CD4-positive, alpha-beta T cell treated with Interleukin-6 at 100 ng/mL for 8 hours (primary cell): Measurements from ENCODE around the gene NEIL3.
A peak's percentile ranks its signal among the peaks of the same experiment; 100 is the strongest.

Experiments
- DNase-seq: peaks from one replicate; pipeline ENCODE4 v3.0.0-alpha.2; 2020; ENCODE audit warnings: mixed read lengths, low spot score

NEIL3 gene, protein sequence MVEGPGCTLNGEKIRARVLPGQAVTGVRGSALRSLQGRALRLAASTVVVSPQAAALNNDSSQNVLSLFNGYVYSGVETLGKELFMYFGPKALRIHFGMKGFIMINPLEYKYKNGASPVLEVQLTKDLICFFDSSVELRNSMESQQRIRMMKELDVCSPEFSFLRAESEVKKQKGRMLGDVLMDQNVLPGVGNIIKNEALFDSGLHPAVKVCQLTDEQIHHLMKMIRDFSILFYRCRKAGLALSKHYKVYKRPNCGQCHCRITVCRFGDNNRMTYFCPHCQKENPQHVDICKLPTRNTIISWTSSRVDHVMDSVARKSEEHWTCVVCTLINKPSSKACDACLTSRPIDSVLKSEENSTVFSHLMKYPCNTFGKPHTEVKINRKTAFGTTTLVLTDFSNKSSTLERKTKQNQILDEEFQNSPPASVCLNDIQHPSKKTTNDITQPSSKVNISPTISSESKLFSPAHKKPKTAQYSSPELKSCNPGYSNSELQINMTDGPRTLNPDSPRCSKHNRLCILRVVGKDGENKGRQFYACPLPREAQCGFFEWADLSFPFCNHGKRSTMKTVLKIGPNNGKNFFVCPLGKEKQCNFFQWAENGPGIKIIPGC

DNA sequence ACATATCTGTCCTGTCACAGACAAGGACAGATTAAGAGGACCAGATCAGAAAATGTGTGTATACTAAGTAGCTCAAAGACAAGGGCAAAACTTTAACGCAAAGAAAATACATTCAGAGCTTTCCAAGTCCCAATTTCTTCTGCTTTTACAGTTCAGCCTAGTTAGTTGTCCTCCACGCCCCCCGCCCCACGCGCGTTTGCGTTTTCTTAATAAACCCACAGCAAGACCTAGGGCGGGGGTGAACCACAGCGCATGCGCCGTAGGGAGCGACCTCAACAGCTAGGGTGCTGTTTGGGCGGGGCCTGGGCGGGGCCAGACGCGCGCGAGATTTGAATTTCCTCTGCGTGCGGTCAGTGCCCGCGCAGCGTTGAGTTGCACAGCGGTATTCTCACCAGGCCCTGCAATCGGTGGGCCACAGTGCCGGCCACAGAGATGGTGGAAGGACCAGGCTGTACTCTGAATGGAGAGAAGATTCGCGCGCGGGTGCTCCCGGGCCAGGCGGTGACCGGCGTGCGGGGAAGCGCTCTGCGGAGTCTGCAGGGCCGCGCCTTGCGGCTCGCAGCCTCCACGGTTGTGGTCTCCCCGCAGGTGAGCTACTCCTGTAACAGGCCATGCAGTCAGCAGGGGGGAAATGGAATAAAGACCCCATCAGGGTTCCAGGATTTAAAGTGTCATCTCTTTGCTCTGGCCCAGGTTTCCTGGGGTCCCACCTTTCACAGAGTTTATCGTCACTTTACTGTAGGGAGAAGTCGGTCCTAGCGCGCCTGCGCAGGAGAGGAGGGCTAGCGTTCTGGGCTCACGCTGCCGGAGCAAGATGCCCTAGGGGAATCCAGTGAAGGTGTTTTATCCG is at the start of gene NEIL3:
NEIL3 (plus strand) TSS at position 353 of the 850 bp plus-strand sequence; CDS start at position 433, 80 bp downstream.
- DNase-seq = peak; percentile 94

DNA sequence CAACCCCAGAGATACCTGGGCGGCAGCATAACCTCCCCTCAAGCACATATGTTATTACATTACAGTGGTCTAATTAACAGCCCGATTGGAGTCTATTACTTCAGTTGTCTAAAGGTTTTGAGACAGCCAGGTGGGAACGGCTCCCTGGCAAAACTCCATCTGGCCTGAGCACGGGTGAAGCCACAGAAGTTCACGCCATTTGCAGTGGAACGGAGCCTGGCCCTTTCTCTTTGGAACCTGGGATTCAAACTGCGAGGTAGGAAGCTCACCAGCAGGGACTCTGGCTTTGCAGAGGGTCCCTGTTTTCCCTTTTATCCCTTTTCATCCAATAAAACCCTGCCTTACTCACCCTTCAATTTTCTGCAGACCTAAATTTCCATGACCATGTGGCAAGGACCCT is 45.9 kb upstream of the NEIL3 start:
- DNase-seq = no peak

DNA sequence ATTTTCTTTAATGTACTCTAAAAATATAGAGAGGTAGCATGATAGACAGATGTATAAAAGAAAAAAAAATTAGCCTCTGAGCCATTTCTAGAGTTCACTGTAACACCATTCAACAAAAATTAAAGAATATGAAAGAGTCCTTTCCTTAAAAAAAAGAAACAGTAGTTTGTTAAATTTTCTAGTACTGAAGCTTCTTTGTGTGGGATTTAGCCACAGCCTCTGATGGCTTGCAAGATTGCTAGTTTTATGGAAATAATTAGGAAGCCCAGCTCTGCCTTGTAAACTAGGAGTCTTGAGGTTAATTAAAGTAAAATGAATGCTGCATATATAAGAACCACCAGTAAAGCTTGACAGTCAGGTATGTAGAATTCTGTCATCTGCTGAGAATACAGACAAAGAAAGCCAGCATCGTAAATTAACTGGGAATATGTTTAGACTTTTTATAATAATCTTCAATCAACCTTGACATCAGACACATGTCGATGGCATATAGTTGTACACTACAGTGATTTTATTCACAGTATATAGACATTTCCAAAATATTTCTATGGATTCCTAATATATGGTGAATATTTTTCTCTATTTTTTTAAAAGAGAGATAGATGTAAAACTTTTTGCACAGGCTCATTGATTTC is 44.8 kb upstream of the NEIL3 start:
- DNase-seq = no peak

DNA sequence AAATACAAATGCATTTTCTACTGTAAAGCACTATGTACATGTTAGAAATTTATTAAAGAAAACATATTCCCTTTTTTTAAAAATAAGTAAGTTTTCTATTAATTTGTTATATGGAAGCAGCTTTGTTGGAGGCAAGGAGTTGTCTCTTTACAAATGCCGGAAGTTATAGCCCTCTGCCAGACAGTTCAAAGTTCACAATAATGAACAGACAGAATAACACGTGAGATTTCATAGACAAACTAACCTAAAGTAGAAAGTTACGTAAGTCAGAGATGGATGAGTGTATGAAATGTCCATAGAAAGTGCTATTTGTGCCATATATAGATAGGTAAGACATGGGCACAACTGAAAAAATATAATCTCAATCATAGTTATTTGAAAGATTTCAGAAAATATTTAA is 43.9 kb upstream of the NEIL3 start:
- DNase-seq = no peak

DNA sequence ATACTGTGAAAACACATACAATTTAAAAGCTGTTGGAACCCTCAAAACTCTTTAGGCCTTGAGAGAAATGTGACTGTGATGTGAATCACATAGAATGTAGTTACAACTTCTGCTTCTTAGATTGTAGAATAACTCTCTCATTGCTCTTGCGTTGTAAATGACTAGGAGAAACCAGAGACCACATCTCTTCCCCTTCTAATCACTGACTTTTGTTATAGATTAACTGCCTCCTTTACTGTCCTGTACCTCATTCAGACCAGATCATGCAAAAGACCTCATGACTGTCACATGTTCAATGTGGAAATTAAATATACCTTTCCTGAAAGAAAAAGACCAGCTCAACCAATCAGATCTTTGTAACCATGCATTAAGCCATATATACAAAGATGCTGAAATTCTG is 43.2 kb upstream of the NEIL3 start:
- DNase-seq = no peak

DNA sequence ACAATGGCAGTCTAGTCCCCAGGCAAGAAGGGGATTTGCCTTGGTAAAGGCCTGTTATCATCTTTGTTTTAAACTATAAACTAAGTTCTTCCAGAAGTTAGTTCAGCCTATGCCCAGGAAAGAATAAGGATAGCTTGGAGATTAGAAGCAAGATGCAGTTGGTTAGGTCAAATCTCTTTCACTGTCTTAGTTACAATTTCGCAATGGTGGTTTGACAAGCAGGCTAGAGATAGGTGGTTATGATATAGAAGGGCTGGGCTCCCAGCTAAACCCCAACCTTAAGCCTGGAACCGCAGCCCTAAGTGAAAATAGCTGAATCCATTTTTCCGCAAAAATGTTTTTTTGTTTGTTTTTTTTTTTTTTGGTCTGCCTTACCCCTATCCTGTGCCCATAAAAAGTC is 41.8 kb upstream of the NEIL3 start:
- no peak for DNase-seq

DNA sequence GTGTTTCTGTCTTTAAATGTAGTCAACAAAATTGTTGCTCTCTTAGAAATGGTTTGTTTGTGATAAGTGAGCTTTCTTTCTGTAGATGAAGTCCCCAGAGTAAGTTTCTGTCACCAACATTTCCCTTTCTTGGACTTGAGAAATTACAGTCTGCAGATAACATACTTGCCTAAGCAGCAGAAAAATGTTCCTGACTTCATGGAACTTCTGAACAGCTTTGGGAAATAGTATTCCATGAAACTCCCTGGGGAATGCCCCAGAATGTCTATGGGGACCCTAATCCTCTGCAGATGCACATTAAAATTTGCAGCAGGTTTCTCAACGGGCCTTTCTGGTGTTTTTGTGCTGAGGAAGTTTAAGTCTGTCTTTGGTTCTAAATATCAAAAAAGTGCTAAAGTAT is 38.6 kb upstream of the NEIL3 start:
- no peak for DNase-seq

DNA sequence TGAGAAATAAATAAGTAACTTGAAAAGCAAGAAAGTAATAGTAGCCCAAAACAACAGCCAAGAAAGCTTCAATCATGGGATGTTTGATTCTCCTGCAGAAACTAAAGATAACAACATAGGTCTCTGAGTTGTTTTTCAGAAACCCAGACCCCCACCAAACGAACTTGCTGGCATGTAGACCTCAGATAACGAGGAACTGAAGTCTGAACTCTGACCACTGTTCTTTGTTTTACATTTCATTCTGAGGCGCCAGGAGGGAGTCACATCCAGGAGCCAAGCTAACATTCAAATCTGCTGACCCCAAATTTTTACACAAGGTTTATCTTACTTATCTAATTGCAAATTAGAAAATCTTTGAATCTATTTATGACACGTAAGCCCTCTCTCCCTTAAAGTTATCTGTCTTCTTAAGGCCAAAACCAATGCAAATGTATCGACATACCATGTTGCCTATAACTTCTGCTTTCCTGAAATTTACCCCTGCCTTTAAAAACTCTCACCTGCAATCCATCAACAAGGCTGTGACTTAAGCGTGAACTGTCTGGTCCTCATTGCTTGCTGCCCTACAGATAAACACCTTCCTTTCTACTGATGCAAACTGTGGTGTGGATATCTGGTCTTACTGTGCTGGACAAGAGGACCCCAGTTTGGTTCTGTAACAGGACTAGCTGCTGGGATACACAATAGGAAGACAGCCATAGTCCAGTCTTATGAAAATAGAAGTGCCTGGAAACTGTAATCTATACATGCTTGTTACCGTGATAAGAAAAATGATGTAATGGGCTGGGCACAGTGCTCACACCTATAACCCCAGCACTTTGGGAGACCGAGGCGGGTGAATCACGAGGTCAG is 37.5 kb upstream of the NEIL3 start:
- no peak for DNase-seq

DNA sequence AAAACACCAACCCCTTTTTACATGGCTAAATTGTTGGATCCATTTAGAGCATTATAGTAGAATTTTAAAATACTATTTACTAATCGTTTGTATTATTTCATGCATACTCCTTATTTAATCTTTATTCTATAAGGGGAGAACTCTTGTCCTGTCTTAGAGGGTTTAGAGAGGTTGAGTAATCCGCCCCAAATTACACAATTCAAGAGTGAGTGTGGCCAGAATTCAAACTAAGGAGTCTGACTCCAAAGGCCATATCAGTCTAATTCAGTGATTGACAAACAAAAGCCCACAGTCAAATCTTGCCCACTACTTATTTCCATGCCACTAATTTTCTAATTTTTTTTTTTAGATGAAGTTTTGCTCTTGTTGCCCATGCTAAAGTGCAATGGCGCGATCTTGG is 33.7 kb upstream of the NEIL3 start:
- DNase-seq = no peak

DNA sequence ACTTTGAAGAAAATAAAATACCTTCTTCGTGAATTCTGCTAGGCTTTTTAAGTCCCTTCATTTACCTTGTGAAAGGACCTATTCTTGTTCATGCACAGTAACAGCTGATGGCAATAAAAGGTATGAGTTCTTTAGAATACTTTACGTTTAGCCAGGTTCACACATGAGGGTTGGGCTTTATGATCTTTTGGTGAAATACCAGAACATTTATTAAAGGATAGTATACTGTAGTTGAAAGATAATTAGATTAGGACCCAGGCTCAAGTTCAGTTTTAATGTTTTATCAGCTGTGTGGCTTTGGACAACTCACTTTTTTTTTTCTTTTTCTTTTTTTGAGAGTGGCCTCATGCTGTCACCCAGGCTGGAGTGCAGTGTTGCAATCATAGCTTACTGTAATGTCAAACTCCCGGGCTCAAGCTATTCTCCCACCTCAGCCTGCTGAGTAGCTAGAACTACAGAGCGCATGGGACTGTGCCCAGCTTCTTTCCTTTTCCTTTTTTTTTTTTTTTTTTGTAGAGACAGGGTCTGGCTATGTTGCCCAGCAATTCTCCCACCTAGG is 28.2 kb upstream of the NEIL3 start:
- DNase-seq = no peak

DNA sequence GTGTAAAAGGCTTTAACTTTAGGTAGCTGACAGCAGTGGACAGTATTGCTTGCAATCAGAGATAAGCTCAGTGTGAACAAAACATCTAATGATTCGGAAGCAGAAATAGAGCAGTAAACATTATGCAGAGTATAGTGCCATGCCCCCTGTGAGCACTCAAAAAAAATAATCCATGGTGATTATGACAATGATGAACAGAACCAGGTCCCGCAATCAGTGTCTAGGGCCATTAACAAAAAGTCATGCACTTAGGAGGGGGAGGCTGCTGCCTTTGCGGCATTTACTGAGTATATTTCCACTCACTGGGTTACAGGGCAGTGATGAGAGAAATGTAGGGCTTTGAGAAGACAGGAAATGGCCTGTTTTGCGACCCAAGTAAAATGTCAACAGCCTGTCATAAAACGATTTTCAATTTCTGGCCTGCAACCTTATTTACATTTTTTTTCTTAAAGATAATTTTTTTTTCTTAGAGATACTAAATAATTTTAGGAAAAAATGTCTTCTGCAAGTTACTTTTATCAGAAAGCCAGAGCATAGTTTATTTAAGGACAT is 27.3 kb upstream of the NEIL3 start:
- no peak for DNase-seq

DNA sequence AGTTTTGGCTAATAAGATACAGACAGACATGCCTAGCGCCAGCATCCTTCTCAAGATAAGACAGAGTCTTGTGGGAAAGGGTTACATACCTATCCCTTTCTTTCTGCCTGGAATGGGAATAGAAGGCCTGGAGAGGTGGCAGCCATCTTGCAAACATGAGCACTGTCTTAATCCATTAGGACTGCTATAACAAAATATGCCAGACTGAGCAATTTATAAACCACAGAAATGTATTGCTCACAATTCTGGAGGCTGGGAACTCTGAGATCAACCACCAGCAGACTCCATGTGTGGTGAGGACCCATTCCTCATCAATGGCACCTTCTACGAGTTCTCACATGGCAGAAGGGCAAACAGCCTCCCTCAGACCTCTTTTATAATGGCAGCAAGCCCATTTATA is 26.5 kb upstream of the NEIL3 start:
- no peak for DNase-seq

DNA sequence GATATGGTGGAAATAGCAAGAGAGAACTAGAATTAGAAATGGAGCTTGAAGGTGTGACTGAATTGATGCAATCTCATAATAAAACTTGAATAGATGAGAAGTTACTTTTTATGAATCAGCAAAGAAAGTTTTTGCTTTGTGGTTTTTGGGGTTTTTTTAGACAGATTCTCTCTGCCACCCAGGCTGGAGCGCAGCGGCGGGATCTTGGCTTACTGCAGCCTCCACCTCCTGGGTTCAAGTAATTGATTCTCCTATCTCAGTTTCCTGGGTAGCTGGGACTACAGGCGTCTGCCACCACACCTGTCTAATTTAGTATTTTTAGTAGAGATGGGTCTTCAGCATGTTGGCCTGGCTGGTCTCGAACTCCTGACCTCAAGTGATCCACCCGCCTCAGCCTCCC is 23.7 kb upstream of the NEIL3 start:
- DNase-seq = no peak

DNA sequence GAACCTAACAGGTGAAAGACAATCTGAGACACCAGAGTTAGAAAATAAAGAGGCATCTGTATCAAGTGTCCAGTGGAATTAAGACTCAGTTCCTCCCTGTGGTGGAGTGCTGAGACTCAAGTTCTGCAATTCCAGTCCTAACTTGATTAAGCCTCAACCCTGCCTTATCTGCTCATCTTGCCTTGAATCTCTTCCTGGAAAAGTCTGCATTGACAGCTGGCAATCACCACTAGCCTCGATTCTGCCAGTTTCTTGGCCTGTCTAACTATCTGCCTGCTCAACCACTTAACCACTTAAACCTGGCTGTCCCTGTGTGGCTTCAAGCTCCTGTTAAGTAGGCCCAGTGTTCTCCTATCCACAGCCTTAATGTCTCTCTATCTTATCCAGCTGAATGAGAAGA is 22.4 kb upstream of the NEIL3 start:
- no peak for DNase-seq

DNA sequence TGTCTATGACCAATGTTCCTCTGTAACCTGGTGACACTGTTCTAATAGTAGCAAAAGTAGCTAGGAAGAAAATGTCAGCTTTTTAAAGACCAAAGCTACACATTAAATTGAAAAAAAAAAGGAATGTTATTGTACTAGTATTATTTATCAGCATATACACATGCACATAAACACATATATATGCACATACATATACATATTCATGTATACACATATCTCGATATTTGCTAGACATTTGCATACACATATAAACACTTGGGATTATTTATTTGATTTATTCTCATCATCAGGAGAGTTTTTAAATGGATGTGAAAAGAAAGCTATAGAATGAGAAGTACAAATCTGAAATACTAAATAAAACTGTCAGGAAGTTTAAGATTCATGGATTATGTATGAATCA is 21.3 kb upstream of the NEIL3 start:
- no peak for DNase-seq

DNA sequence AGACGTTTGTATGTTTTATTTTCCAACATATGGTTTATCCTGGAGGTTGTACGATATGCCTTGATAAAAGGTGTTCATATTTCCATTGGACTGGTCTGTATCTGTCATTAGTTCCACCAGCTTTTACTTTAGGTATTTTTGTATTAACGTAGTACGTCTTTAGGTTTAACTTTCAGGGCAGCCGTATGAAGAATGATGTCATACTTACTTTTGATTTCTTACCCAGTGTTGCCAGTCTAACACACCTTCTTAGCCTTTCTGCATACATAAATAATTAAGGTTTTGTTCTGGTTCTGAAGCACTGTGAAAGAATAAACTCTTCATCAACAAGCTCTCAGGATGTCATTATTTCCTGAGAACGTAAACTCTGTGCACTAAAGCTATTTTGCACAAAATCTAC is 18.9 kb upstream of the NEIL3 start:
- DNase-seq = no peak

DNA sequence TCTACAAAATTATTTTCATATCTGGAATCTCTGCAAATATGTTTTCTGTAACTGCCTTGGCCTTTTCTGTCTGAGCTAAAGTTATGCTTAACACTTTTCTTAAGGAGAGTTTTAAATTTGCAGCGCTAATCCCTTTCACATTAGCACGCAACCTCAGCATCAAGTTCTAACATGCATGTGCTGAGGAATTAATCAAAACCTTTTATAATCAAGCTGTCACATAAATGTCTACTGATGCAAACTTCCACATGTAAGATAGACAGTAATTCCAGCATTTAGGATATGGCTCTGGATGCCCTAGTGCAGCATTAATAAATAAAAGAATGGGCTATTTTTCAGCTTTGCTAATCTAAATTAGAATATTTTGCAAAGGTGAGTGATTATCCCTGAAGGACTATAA is 17.5 kb upstream of the NEIL3 start:
- DNase-seq = no peak

DNA sequence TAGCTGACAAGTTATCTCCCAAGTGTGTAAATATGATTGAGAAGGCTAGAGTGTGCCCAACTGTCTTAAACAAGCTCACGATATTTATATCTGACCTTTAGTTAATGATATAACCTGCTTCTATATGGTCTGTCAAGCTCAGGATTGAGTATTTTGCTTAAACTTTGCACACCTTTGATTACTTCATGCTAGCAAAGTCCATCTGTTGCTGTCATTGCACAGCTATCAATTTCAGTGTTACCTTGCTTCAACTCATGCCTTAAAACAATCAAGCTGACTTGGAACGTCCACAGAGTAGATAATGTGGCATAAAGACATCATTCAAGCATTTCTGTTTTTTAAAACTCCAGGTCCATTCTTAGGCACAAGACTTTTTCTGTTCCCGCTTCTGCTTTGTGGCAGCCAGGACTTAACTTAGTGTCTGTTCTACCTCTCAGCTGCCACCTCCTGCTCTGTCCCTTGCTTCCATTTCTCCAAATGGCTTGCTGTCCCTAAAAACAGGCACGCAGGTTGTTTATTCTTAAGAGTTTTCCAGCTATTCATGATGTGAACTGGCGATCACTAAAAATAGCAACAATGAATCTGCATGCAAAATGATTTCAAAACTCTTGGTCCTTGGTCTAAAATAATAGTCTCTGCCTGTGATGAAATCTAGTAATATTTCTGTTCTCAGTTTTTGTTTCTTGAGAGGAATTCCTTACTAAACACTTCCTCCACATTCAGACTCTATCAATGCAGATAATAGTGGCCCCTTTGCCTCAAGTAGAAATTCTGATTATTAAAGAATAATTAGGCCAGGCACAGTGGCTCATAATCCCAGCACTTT is 16.3 kb upstream of the NEIL3 start:
- no peak for DNase-seq

DNA sequence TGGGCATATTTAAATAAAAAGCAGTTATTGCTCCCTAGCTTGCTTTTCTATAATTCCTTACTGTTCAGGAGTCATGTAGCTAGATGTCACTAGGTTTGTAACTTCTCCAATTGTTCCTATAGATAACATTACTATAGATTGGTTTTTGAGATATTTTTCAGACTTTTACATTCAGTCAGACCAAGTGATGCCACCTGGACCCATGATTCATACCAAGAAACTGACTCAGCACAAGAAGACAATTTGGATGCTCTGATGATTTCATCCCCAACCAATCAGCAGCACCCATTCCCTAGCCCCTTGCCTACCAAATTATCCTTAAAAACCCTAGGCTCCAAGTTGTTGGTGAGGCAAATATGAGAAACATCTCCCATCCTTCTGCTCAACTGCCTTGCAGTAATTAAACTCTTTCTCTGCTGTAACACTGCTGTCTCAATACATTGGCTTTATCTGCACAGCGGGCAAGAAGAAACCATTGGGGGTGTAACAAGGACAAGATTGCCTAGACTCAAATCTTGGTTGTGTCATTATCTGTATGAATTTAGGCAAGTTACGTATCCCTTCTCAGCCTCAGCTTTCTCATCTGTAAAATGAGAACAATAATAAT is 11.8 kb upstream of the NEIL3 start:
- no peak for DNase-seq
